Neural cell (in vitro differentiated cells): ENCODE results near the gene RFTN1.

Experiments used
- CTCF ChIP-seq: fragments of 450-650 bp; IDR thresholded peaks from 2 replicates; pipeline ENCODE4 v1.5.1; 2014; ENCODE audit warnings: antibody characterized with exemption, mild to moderate bottlenecking, moderate library complexity; ENCODE audit not compliant: poor library complexity, severe bottlenecking
- EP300 ChIP-seq: fragments of 450-650 bp; conservative IDR thresholded peaks from 2 replicates; pipeline ENCODE4 v1.6.1; 2014; ENCODE audit warnings: antibody characterized with exemption, mild to moderate bottlenecking, moderate library complexity; ENCODE audit not compliant: poor library complexity, severe bottlenecking
- EZH2 ChIP-seq: fragments of 200-600, 300-800 bp; shearing (Covaris generic), sonication (generic); IDR thresholded peaks from 2 replicates; pipeline ENCODE4 v1.6.1; 2014; ENCODE audit warnings: antibody characterized with exemption, low read length, borderline replicate concordance, mild to moderate bottlenecking; ENCODE audit not compliant: insufficient read depth, poor library complexity, severe bottlenecking
- MXI1 ChIP-seq: fragments of 450-650 bp; conservative IDR thresholded peaks from 2 replicates; pipeline ENCODE4 v1.6.1; 2014; ENCODE audit warnings: antibody characterized with exemption, mild to moderate bottlenecking; ENCODE audit not compliant: poor library complexity, severe bottlenecking
- POLR2AphosphoS5 ChIP-seq: IDR thresholded peaks from 2 replicates; pipeline ENCODE4 v1.6.1; 2012
- RAD21 ChIP-seq: fragments of 450-650 bp; conservative IDR thresholded peaks from 2 replicates; pipeline ENCODE4 v1.6.1; 2014; ENCODE audit warnings: antibody characterized with exemption, mild to moderate bottlenecking, moderate library complexity
- REST ChIP-seq: IDR thresholded peaks from 2 replicates; pipeline ENCODE4 v1.6.1; 2012; ENCODE audit warnings: borderline replicate concordance
- SMC3 ChIP-seq: fragments of 450-650 bp; conservative IDR thresholded peaks from 2 replicates; pipeline ENCODE4 v1.6.1; 2014; ENCODE audit warnings: antibody characterized with exemption, mild to moderate bottlenecking, moderate library complexity; ENCODE audit not compliant: poor library complexity
- TAF1 ChIP-seq: IDR thresholded peaks from 2 replicates; pipeline ENCODE4 v1.6.1; 2012; ENCODE audit warnings: low read depth

- TF ChIP-seq EZH2 (no peak), CTCF (no peak), POLR2AphosphoS5 (no peak), SMC3 (no peak), TAF1 (no peak), RAD21 (no peak), REST (no peak), EP300 (no peak), MXI1 (no peak)
These were observed 86.8 kb downstream of the RFTN1 start for GRCh38 chr3:16426665-16427064.
